SJCRH30 (cell line): ENCODE results near the gene RNU1-1. TPM values are rescaled to one million over a fixed set of nuclear protein-coding genes. Genes with fewer than 3 reads are reported as not detected.
"Not testable (repeated sequence)": the region's sequence is repeated elsewhere in the genome, so short reads cannot be mapped to it uniquely, and the experiment has no call there.

Experiments
- DNase-seq, 2 experiments: peaks; one replicate each; pipeline ENCODE4 v3.0.0-alpha.2; 2015 to 2020
- H3K27ac ChIP-seq: fragments of 250-450 bp; sonication (Bioruptor Pico); 2 replicates; pipeline ENCODE4 v1.5.1; 2020; ENCODE audit warnings: mild to moderate bottlenecking, moderate library complexity
- H3K27me3 ChIP-seq: fragments of 250-450 bp; sonication (Bioruptor Pico); 2 replicates; pipeline ENCODE4 v1.5.1; 2020; ENCODE audit warnings: mild to moderate bottlenecking, moderate library complexity
- H3K36me3 ChIP-seq: fragments of 250-450 bp; sonication (Bioruptor Pico); 2 replicates; pipeline ENCODE4 v1.5.1; 2020; ENCODE audit warnings: mild to moderate bottlenecking, moderate library complexity
- H3K4me1 ChIP-seq: fragments of 250-450 bp; sonication (Bioruptor Pico); 2 replicates; pipeline ENCODE4 v1.5.1; 2020; ENCODE audit warnings: mild to moderate bottlenecking, moderate library complexity
- H3K4me3 ChIP-seq: fragments of 250-450 bp; sonication (Bioruptor Pico); 2 replicates; pipeline ENCODE4 v1.5.1; 2020; ENCODE audit warnings: mild to moderate bottlenecking, moderate library complexity
- H3K9me3 ChIP-seq: fragments of 250-450 bp; sonication (Bioruptor Pico); replicated peaks from 2 replicates; pipeline ENCODE4 v1.5.1; 2020; ENCODE audit warnings: mild to moderate bottlenecking, moderate library complexity
- total RNA-seq: library from RNA; depleted of rRNA; stranded (reverse); fragments of >200 nt; shearing (Covaris generic); gene quantifications from 2 replicates; pipeline ENCODE4 v1.2.3, GENCODE V29; 2014

RNU1-1 gene
- total RNA-seq, 1 experiment from 2014 or later, result under 0.01 TPM

- H3K36me3 ChIP-seq, H3K4me3 ChIP-seq, H3K27ac ChIP-seq, DNase-seq, H3K9me3 ChIP-seq, H3K4me1 ChIP-seq, H3K27me3 ChIP-seq: not testable (repeated sequence)
Measured at GRCh38 chr1:16534829-16535456, 20.9 kb upstream of the RNU1-1 start.

GRCh38 chr1:16534239-16534828, 20.2 kb upstream of the RNU1-1 start:
- not testable (repeated sequence) for H3K27ac ChIP-seq, H3K4me1 ChIP-seq, H3K9me3 ChIP-seq, DNase-seq, H3K4me3 ChIP-seq, H3K27me3 ChIP-seq, H3K36me3 ChIP-seq

- not testable (repeated sequence) for H3K4me1 ChIP-seq, H3K4me3 ChIP-seq, H3K27me3 ChIP-seq, DNase-seq, H3K9me3 ChIP-seq, H3K27ac ChIP-seq, H3K36me3 ChIP-seq
Measured at GRCh38 chr1:16532235-16532991, 18.3 kb upstream of the RNU1-1 start.

GRCh38 chr1:16528338-16528737, 14.3 kb upstream of the RNU1-1 start:
- not testable (repeated sequence) for H3K27ac ChIP-seq, H3K9me3 ChIP-seq, H3K27me3 ChIP-seq, H3K4me1 ChIP-seq, DNase-seq, H3K36me3 ChIP-seq, H3K4me3 ChIP-seq

GRCh38 chr1:16525769-16526168, 11.7 kb upstream of the RNU1-1 start:
- H3K27ac ChIP-seq, H3K27me3 ChIP-seq, H3K4me1 ChIP-seq, H3K36me3 ChIP-seq, H3K9me3 ChIP-seq, H3K4me3 ChIP-seq: not testable (repeated sequence)
- DNase-seq, result peak; percentile 63 to 64

- not testable (repeated sequence) for H3K27ac ChIP-seq, H3K4me3 ChIP-seq, H3K36me3 ChIP-seq, H3K4me1 ChIP-seq, H3K27me3 ChIP-seq, DNase-seq, H3K9me3 ChIP-seq
Measured at GRCh38 chr1:16521679-16522078, 7.6 kb upstream of the RNU1-1 start.

GRCh38 chr1:16521288-16521583, 7.2 kb upstream of the RNU1-1 start:
- no peak overlapping the region for H3K27ac ChIP-seq
- H3K4me1 ChIP-seq, result peaks cover 2% of the 10 kb centered on the region; the same call in 1 of the 2 replicates
- no peak for DNase-seq
- H3K4me3 ChIP-seq, result no peak overlapping the region
- H3K27me3 ChIP-seq, result no peaks in the 10 kb centered on the region
- H3K36me3 ChIP-seq, result no peaks in the 10 kb centered on the region
- H3K9me3 ChIP-seq, result 0 out of 2 replicates have a peak, but pooled peaks cover 1% of the 10 kb centered on the region

- not testable (repeated sequence) for DNase-seq, H3K4me1 ChIP-seq, H3K27ac ChIP-seq, H3K27me3 ChIP-seq, H3K9me3 ChIP-seq, H3K4me3 ChIP-seq, H3K36me3 ChIP-seq
Measured at GRCh38 chr1:16520435-16521287, 6.6 kb upstream of the RNU1-1 start.

GRCh38 chr1:16519255-16519951, 5.3 kb upstream of the RNU1-1 start:
- H3K9me3 ChIP-seq, H3K27me3 ChIP-seq, H3K4me1 ChIP-seq, H3K36me3 ChIP-seq, DNase-seq, H3K4me3 ChIP-seq, H3K27ac ChIP-seq: not testable (repeated sequence)

- not testable (repeated sequence) for H3K27me3 ChIP-seq, H3K4me3 ChIP-seq, H3K27ac ChIP-seq, DNase-seq, H3K4me1 ChIP-seq, H3K36me3 ChIP-seq, H3K9me3 ChIP-seq
Measured at GRCh38 chr1:16518913-16519254, 4.8 kb upstream of the RNU1-1 start.

- H3K27ac ChIP-seq, H3K27me3 ChIP-seq, H3K36me3 ChIP-seq, H3K4me3 ChIP-seq, H3K9me3 ChIP-seq, DNase-seq, H3K4me1 ChIP-seq: not testable (repeated sequence)
Measured at GRCh38 chr1:16516694-16517410, 2.8 kb upstream of the RNU1-1 start.

- H3K36me3 ChIP-seq, H3K9me3 ChIP-seq, H3K27me3 ChIP-seq, H3K4me1 ChIP-seq: not testable (repeated sequence)
- DNase-seq, result peak; percentile 86 to 96
- Histone ChIP-seq H3K27ac (peak overlapping the region; percentile 100; the same call in 1 of the 2 replicates), H3K4me3 (peak overlapping the region; percentile 19)
Measured at GRCh38 chr1:16513412-16514106, 526 bp downstream of the RNU1-1 start.

GRCh38 chr1:16512624-16513411, 1.3 kb downstream of the RNU1-1 start:
- peak in 1 of 2 experiments; percentile 51 for DNase-seq
- not testable (repeated sequence) for H3K9me3 ChIP-seq, H3K36me3 ChIP-seq, H3K27me3 ChIP-seq, H3K4me1 ChIP-seq, H3K27ac ChIP-seq
- peak overlapping the region; percentile 19 for H3K4me3 ChIP-seq
